Measurements from ENCODE around the gene PLEKHM1. TPM values are rescaled to one million over a fixed set of nuclear protein-coding genes. Genes with fewer than 3 reads are reported as not detected.
"Not testable (repeated sequence)": the region's sequence is repeated elsewhere in the genome, so short reads cannot be mapped to it uniquely, and the experiment has no call there.

PLEKHM1 gene
- 16.4 TPM for total RNA-seq

GRCh38 chr17:45490615-45491433 lies at the start of gene PLEKHM1:
PLEKHM1 (minus strand) TSS chr17:45490721; CDS start chr17:45482484, 8,237 bp downstream.
- DNase-seq, result peak; percentile 84

DNA sequence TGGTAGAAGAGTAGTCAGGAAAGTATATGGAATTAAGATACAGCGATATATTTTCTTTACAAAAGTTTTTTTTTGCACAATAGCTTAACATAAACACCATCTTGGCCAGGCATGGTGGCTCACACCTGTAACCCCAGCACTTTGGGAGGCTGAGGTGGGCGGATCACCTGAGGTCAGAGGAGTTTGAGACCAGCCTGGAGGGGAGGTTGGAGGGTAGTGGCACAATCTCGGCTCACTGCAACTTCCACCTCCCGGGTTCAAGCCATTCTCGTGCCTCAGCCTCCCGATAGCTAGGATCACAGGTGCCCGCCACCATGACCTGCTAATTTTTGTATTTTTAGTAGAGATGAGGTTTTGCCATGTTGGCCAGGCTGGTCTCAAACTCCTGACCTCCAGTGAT lies 47.6 kb upstream of the PLEKHM1 start:
- not testable (repeated sequence) for DNase-seq

- not testable (repeated sequence) for DNase-seq
These were observed 15.6 kb upstream of the PLEKHM1 start for GRCh38 chr17:45506072-45506471.

GRCh38 chr17:45505183-45505582 lies 14.7 kb upstream of the PLEKHM1 start:
- not testable (repeated sequence) for DNase-seq

DNA sequence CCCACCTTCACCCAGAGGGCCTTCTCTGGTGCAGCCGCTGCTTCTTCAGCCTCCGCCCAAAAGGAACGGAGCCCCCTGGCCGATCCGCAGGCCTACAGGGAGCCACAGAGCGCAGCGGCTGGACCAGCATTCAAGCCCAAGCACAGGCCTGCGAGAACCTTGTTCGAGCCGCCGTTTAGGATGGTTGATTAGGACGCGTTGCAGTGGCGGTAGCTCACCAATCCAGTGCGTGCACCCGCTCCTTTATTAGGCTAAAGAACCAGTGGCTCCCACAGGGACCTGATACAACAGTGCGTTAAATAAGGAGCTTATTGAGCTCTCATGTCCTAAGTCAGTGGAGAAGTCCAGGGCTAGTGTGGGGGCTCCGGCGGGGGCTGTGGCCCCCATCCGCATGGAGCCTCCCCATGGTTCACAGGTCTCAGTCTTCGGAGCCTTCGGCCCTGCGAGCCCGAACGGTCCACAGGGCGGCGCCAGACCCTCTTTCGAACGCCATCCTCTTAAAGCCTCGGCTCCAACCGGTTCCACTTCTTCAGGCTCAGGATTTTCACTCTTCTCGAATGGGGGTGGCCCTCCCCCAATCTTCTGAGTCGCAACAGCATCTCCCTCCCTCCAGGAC lies 10.7 kb upstream of the PLEKHM1 start:
- DNase-seq, result not testable (repeated sequence)

GRCh38 chr17:45500478-45500877 lies 10.0 kb upstream of the PLEKHM1 start:
- DNase-seq, result not testable (repeated sequence)

- not testable (repeated sequence) for DNase-seq
These were observed 8.7 kb upstream of the PLEKHM1 start for GRCh38 chr17:45499208-45499607.

DNA sequence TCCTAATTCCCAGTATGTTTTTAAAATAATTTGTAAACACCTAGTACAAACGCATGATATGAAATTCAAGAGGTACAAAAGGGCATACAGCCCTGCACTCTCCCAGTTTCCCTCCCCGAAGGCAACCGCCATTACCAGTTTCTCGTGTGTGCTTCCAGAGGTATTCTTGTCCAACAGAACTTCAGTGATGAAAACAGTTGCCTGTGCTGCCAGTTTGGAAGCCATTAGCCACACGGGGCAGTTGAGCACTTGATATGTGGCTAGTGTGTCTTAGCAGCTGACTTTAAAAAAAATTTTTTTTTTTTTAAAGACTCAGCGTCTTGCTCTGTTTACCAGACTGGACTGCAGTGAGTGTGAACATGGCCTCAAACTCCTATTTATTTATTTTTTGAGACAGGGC lies 7.9 kb upstream of the PLEKHM1 start:
- DNase-seq, result not testable (repeated sequence)

- not testable (repeated sequence) for DNase-seq
These were observed 6.9 kb upstream of the PLEKHM1 start for GRCh38 chr17:45497449-45497848.

GRCh38 chr17:45496507-45496906 lies 6.0 kb upstream of the PLEKHM1 start:
- not testable (repeated sequence) for DNase-seq

DNA sequence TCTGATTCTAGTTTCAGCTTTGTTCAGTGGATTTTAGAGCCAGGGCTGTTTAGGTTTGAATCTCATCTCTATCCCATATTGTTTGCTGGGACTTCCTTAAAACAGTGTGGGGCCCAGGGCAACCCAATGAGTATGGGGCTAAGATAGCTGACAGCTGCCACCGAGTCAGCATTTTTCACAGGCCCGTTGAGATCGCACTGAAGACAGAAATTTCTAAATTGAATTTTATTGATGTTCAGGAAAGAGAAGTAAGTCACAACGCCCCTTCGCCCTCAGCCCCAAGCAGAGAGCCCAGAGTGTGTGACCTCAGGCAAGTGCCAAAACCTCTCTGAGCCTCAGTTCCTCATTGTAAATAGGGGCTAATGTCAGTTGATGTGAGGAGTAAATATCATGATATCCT lies 4.0 kb upstream of the PLEKHM1 start:
- DNase-seq, result not testable (repeated sequence)

DNA sequence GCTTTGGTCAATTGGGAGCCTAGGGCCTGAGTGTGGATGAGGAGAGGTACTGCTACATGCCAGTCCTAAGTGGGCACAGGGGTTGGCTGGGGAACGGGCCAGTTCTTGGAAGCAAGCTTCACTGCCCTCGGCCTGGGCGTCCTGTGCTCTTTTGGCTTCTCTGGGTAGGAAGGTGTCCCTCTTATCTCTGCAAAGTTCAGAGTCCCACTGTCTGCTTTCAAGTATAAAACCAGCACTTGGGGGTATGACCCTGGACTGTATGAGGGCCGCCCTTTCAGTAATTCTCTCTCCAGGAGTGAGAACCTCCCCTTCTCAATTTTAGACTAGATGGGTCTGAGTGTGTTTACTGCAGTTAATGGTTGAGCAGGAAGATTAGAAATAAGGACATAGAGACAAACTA lies 1.6 kb upstream of the PLEKHM1 start:
- not testable (repeated sequence) for DNase-seq

DNA sequence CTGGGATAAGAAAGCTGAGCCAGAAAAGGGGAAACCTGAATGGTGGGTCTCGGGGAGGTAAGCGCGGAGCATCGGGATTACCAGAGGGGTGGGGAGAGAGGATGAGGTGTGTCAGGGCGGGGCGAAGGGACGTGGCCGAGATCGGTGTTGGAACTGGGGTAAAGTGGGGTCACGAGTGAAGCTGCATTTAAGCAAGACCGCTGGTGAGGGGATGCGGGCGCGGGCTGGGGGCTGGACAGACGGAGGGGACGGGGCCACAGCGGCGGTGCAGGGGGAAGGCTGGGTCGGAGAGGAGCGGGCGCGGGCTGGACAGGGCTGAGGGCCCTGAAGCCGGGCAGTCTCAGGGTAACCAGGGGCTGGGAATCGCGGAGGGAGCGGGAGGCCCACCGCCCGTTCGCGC lies 323 bp downstream of the PLEKHM1 start:
- peak; percentile 8 for DNase-seq

DNA sequence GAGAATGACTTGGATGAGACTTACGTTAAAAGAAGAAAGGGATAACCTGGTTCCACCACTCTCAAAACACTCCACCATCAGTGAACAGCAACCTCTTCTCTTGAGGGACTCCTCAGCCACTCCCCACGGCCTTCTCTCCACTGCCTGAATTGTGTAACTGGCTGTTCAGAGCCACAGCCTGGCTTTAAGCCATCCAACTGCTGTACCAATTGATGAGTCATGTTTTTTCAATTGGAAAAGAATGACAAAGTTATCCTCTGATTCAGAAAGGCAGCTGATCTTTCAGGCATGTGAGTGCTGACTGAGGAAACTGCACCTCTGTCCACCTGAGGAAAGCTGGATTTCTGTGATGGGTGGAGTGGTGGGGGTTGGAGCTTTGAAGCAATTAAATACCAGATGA lies 2.8 kb downstream of the PLEKHM1 start:
- not testable (repeated sequence) for DNase-seq

DNA sequence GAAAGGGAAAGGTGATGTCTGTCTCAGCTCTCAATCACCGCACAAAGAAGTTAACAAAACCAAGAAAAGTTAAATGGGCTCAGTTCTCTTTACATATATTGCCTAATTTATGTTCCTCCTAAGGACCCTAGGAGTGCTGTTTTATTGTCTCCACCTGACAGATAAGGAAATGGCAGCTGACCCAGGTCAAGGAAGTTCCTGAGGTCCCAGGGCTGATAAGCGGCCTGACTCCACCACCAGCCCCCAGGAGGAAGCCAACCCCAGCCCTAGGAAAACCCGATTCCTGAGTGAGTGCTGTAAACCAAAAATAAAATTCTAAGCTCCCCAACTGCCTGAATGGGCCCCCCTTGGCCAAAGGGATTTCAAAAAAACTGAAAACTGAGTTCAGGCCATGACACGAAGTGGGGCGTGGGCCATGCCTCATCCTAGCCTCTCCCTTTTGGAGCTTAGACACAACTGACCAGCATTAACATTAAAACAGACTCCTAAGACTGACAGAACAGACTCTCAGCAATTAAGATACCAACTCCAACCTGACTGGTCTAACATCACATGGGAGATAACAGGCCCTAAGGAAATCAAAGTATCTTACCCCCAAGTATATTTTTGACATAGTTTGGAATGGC lies 6.8 kb downstream of the PLEKHM1 start:
- not testable (repeated sequence) for DNase-seq

- DNase-seq, result not testable (repeated sequence)
These were observed 7.3 kb downstream of the PLEKHM1 start for GRCh38 chr17:45483177-45483576.

GRCh38 chr17:45482317-45482716 lies 8.2 kb downstream of the PLEKHM1 start:
- DNase-seq, result not testable (repeated sequence)

DNA sequence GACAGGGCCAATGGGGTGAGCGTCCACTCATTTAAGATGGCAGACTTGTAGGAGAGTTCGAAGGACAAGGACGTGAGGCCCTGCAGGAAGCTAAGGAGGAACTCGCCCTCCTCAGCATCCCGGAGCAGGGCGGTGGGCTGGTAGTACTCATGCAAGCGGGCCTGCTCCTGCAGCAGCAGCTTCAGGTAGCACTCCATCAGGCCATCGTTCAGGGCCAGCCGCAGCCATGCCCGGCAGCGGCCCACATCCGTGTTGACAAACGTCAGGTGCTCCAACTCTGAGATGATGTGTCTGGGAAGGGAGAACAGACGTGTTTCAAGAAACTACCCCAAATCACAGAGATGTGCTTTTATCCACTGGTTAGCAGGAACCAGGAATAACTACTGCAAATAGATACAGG lies 15.1 kb downstream of the PLEKHM1 start:
- not testable (repeated sequence) for DNase-seq

- not testable (repeated sequence) for DNase-seq
These were observed 18.3 kb downstream of the PLEKHM1 start for GRCh38 chr17:45472249-45472648.

DNA sequence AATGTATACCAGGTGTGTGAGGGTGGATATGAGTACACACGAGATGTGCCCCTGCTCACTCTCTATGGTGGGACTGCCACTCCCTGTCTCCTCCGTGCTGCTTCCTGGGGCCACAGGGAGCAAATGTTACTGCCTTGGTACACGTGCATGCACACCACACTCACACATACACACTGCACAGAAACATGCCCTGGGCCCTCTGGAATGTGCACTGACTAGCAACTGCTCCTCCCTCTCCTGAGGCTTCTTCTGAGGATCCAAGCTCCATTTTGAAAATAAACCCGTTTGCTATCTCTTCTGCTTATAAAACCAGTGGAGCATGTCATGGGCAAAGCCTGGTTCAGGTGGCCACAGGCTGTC lies 21.3 kb downstream of the PLEKHM1 start:
- not testable (repeated sequence) for DNase-seq

DNA sequence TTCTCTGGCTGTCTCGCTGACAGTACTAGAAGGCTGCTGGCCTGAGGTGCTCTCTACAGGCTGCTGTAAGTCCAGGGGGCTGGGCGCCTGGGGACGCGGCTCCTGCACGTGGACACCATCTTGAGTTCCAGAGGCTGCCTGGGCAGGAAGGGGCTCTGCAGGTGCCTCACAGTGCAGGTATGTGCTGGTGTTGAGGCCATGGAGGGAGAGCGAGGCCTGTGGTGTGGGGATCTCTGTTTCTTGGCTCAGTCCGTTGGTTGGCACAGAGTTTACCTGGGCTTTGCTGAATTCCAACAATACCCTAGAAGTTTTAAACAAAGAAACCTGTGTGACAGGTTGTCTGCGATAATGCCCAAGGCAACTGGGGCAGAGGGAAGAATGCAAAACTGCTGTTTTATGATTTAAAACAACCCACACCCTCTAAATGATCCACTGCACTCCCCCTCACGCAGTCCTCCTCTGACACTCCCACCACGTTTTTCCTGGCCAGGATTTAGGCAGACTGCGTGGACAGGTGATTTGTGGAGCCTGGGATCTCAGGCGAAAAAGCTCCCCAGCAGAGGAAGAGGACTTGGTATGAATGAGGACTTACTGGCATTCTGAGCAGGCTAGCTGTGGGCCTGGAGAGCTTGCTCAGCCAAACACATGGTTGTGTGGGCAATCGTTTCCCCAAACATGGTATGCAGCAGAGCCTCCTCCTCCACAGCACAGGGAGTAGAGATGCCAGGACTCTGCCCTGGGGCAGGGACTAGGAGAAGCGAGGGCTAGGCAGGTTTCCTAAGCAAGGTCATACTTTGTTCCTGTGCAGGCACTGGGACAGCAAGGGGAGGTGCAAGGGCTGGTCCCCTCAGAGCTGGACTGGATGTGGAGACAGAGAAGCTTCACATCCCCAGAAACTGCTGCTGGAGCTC lies 22.0 kb downstream of the PLEKHM1 start:
- DNase-seq, result not testable (repeated sequence)
